Nephron progenitor cell (in vitro differentiated cells): ENCODE data around the gene LRAT.
"Not testable (repeated sequence)": the region's sequence is repeated elsewhere in the genome, so short reads cannot be mapped to it uniquely, and the experiment has no call there.

Experiments
- DNase-seq: peaks from one replicate; pipeline ENCODE4 v3.0.0; 2021
- H3K27ac Mint-ChIP-seq: 2 replicates; pipeline ENCODE4 v1.8.0; 2021; ENCODE audit warnings: mild to moderate bottlenecking, moderate library complexity, mixed read lengths
- H3K27me3 Mint-ChIP-seq: 2 replicates; pipeline ENCODE4 v1.8.0; 2021; ENCODE audit warnings: mild to moderate bottlenecking, low read depth, mixed read lengths; ENCODE audit not compliant: poor library complexity
- H3K36me3 Mint-ChIP-seq: 2 replicates; pipeline ENCODE4 v1.8.0; 2021; ENCODE audit warnings: low read depth, mixed read lengths
- H3K4me1 Mint-ChIP-seq: 2 replicates; pipeline ENCODE4 v1.8.0; 2021; ENCODE audit warnings: mixed read lengths
- H3K4me3 Mint-ChIP-seq: 2 replicates; pipeline ENCODE4 v1.8.0; 2021; ENCODE audit warnings: mild to moderate bottlenecking, moderate library complexity, mixed read lengths
- H3K9me3 Mint-ChIP-seq: 2 replicates; pipeline ENCODE4 v1.8.0; 2021; ENCODE audit warnings: mild to moderate bottlenecking, moderate library complexity, mixed read lengths
- CTCF ChIP-seq: fragments of 200-600 bp; sonication (generic); IDR thresholded peaks from 2 replicates; pipeline ENCODE4 v1.5.0; 2021; ENCODE audit warnings: antibody characterized with exemption

LRAT gene

DNA sequence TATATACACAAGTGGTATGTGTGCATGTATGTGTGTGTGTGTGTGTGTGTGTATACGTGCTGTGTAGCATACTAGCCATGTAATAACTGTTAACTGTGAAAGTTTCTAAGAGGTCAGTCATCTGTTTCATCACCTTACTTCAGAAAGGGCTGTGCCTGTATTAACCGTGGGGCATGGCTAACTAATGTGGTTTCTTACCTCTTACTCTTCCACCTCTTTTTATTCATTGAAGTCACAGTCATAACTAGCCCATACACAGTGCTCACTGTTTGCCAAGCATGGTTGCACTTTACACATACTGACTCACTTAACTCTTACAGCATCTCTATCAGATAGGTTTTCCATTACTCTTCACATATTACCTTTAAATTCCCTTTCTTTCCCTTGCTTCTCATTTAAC is 23.7 kb upstream of the LRAT start:
- no peak overlapping the region for H3K27ac Mint-ChIP-seq
- no peaks in the 10 kb centered on the region for H3K4me1 Mint-ChIP-seq
- no peak for DNase-seq
- no peak for TF ChIP-seq CTCF
- no peak overlapping the region for H3K4me3 Mint-ChIP-seq
- no peaks in the 10 kb centered on the region for H3K9me3 Mint-ChIP-seq
- peaks cover 11% of the 10 kb centered on the region for H3K27me3 Mint-ChIP-seq
- H3K36me3 Mint-ChIP-seq, result no peaks in the 10 kb centered on the region

- H3K9me3 Mint-ChIP-seq, result no peaks in the 10 kb centered on the region
- no peak overlapping the region for H3K27ac Mint-ChIP-seq
- peaks cover 10% of the 10 kb centered on the region for H3K27me3 Mint-ChIP-seq
- no peak for DNase-seq
- H3K4me1 Mint-ChIP-seq, result no peaks in the 10 kb centered on the region
- no peak overlapping the region for H3K4me3 Mint-ChIP-seq
- TF ChIP-seq CTCF, result no peak
- no peaks in the 10 kb centered on the region for H3K36me3 Mint-ChIP-seq
These were observed 23.1 kb upstream of the LRAT start for GRCh38 chr4:154720618-154721267.

DNA sequence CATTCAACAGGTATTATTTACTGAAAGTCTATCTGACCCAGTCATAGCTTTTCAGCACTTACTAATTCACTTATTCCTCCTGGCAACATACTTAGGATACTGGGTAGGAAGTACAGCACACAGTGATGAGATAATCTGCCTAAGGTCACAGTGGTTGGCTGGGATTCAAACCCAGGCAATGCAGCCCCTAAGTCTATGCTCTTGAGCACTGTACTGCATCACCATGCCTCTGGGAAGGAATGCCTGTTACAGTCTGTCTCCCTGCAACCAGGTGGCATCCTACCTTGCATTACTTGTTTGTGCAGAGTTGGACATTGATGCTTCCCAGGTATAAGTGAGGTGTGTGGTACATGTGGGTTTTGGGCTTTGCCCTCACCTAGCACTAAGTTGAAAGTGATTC is 21.5 kb upstream of the LRAT start:
- Mint-ChIP-seq H3K36me3 (no peaks in the 10 kb centered on the region), H3K27ac (no peak overlapping the region), H3K4me3 (no peak overlapping the region), H3K4me1 (no peaks in the 10 kb centered on the region), H3K9me3 (no peaks in the 10 kb centered on the region), H3K27me3 (no peaks in the 10 kb centered on the region)
- DNase-seq, result no peak
- TF ChIP-seq CTCF, result no peak

DNA sequence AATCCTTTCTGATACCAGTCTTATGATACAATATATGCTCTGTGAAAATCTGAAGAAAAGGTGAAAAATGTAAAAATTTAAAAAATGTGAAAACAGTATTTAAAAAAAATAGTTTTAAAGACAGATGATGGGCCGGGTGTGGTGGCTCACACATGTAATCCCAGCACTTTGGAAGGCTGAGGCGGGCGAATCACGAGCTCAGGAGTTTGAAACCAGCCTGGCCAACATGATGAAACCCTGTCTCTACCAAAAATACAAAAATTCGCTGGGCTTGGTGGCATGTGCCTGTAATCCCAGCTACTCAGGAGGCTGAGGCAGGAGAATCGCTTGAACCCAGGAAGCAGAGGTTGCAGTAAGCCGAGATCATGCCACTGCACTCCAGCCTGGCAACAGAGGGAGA is 20.2 kb upstream of the LRAT start:
- not testable (repeated sequence) for H3K4me3 Mint-ChIP-seq, DNase-seq, H3K27me3 Mint-ChIP-seq, H3K4me1 Mint-ChIP-seq, H3K27ac Mint-ChIP-seq, H3K36me3 Mint-ChIP-seq, H3K9me3 Mint-ChIP-seq

GRCh38 chr4:154727540-154727939 is 16.3 kb upstream of the LRAT start:
- DNase-seq, result no peak
- Mint-ChIP-seq H3K9me3 (no peaks in the 10 kb centered on the region), H3K36me3 (no peaks in the 10 kb centered on the region), H3K27me3 (peaks cover under 1% of the 10 kb centered on the region), H3K4me1 (no peaks in the 10 kb centered on the region), H3K27ac (no peak overlapping the region), H3K4me3 (no peak overlapping the region)
- no peak for TF ChIP-seq CTCF

GRCh38 chr4:154731756-154732155 is 12.0 kb upstream of the LRAT start:
- no peak overlapping the region for H3K27ac Mint-ChIP-seq
- TF ChIP-seq CTCF, result no peak
- no peaks in the 10 kb centered on the region for H3K9me3 Mint-ChIP-seq
- no peak overlapping the region for H3K4me3 Mint-ChIP-seq
- H3K27me3 Mint-ChIP-seq, result peaks cover 13% of the 10 kb centered on the region
- DNase-seq, result no peak
- H3K4me1 Mint-ChIP-seq, result no peaks in the 10 kb centered on the region
- H3K36me3 Mint-ChIP-seq, result no peaks in the 10 kb centered on the region
